Measurements from ENCODE around the gene TMPRSS6. TPM values are rescaled to one million over a fixed set of nuclear protein-coding genes. Genes with fewer than 3 reads are reported as not detected.

TMPRSS6 gene
- total and polyA plus RNA-seq, 2 of the 13 experiments (the other 11 are each of a cell fraction or from before 2014, with no cell fraction given) = 4.2 to 4.8 TPM

GRCh38 chr22:37032535-37033460 lies 76.7 kb downstream of the TMPRSS6 start (continued):
- TF ChIP-seq ZXDC (CRISPR knock-in tag; IDR thresholded peaks at IDR 0.05) = no peak
- TF ChIP-seq ZNF280D (CRISPR knock-in tag; IDR thresholded peaks at IDR 0.05) = peak; percentile 98
- no peak for TF ChIP-seq CTCF (CRISPR knock-in tag; IDR thresholded peaks at IDR 0.05)
- 0 out of 2 replicates have a peak, but pooled peaks have one; percentile 90 for TF ChIP-seq FOXO4 (CRISPR knock-in tag; conservative IDR thresholded peaks at IDR 0.05)
- TF ChIP-seq ZBTB37 (CRISPR knock-in tag; IDR thresholded peaks at IDR 0.05) = peak; percentile 94
- no peak for TF ChIP-seq SATB2 (CRISPR knock-in tag; IDR thresholded peaks at IDR 0.05)
- TF ChIP-seq ZBTB7A (CRISPR knock-in tag; IDR thresholded peaks at IDR 0.05) = peak; percentile 98
- peak; percentile 100 for TF ChIP-seq MED1 (CRISPR knock-in tag; IDR thresholded peaks at IDR 0.05)
- peak; percentile 76 for TF ChIP-seq ZNF589 (CRISPR knock-in tag; conservative IDR thresholded peaks at IDR 0.05)
- TF ChIP-seq REL (CRISPR knock-in tag; conservative IDR thresholded peaks at IDR 0.05) = peak; percentile 76
- 0 out of 2 replicates have a peak, but pooled peaks have one; percentile 19 for TF ChIP-seq ZNF256 (CRISPR knock-in tag; conservative IDR thresholded peaks at IDR 0.05)
- peak; percentile 97 for TF ChIP-seq HDAC1 (CRISPR knock-in tag; IDR thresholded peaks at IDR 0.05)
- peak; percentile 98 for TF ChIP-seq ZNF746 (CRISPR knock-in tag; IDR thresholded peaks at IDR 0.05)
- TF ChIP-seq DR1 (CRISPR knock-in tag; IDR thresholded peaks at IDR 0.05) = no peak
- TF ChIP-seq ZNF337 (CRISPR knock-in tag; IDR thresholded peaks at IDR 0.05; ENCODE audit: borderline replicate concordance, low read depth) = peak; percentile 95; the same call in 1 of the 2 replicates
- no peak for TF ChIP-seq NRL (CRISPR knock-in tag; IDR thresholded peaks at IDR 0.05; ENCODE audit: borderline replicate concordance)
- TF ChIP-seq HHEX (CRISPR knock-in tag; IDR thresholded peaks at IDR 0.05) = peak; percentile 77; the same call in 1 of the 2 replicates
- TF ChIP-seq ZNF264 (CRISPR knock-in tag; IDR thresholded peaks at IDR 0.05) = peak; percentile 90
